Measurements from ENCODE around the gene DDB1. TPM values are rescaled to one million over a fixed set of nuclear protein-coding genes. Genes with fewer than 3 reads are reported as not detected.

DDB1 gene
- polyA plus RNA-seq, 3 donors: 54.1 to 97.2 (median 86.6) TPM

DNA sequence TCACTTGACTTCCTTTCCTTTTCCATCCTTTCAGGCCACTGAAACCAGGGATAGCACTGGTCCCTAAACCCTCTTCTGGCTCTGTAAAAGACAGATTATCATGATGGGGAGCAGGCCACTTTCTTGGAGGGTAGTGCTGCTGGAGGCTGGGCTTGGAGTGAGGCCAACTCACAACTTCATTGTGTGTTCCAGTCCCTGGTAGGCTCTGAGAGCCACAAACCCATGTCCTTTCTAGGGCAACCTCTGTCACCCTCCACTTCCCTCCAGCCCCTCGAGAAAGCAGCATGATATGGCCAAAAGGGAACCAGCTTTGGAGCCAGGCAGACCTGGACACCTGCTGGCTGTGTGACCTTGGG, 2.4 kb upstream of the DDB1 start:
- H3K79me2 ChIP-seq (ENCODE audit: insufficient read depth, low read length): peaks cover 26% of the 10 kb centered on the region
- WGBS (ENCODE audit: insufficient coverage): 0% methylated on average over 1 of the region's 1 CpG
- intact Hi-C loops (cut with micrococcal nuclease): loop anchor here in 1 of 2 donors (5.0 kb wide), 1 partner anchor 102 kb away; no protein-coding TSS in a partner anchor
- H3K27ac Mint-ChIP-seq: peak overlapping the region in 1 of 7 donors; percentile 68
- no peak overlapping the region for H3K4me3 ChIP-seq (replicated peaks in 1 of 3; ENCODE audit: low read depth in 2 of 3, low read length in 3 of 3)
- peaks cover 39% of the 10 kb centered on the region for H3K4me1 Mint-ChIP-seq
- TF ChIP-seq, protein P1, sequence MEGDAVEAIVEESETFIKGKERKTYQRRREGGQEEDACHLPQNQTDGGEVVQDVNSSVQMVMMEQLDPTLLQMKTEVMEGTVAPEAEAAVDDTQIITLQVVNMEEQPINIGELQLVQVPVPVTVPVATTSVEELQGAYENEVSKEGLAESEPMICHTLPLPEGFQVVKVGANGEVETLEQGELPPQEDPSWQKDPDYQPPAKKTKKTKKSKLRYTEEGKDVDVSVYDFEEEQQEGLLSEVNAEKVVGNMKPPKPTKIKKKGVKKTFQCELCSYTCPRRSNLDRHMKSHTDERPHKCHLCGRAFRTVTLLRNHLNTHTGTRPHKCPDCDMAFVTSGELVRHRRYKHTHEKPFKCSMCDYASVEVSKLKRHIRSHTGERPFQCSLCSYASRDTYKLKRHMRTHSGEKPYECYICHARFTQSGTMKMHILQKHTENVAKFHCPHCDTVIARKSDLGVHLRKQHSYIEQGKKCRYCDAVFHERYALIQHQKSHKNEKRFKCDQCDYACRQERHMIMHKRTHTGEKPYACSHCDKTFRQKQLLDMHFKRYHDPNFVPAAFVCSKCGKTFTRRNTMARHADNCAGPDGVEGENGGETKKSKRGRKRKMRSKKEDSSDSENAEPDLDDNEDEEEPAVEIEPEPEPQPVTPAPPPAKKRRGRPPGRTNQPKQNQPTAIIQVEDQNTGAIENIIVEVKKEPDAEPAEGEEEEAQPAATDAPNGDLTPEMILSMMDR (IDR thresholded peaks at IDR 0.05): no peak
- no peak overlapping the region for H3K4me3 Mint-ChIP-seq
- no peak overlapping the region for H3K4me2 ChIP-seq (replicated peaks; ENCODE audit: extremely low read depth, low read length, poor library complexity, severe bottlenecking)
- H3K36me3 ChIP-seq (replicated peaks in 1 of 2; ENCODE audit: control insufficient read depth in 1 of 2, insufficient read depth in 2 of 2, low read length in 2 of 2): peaks cover 3 to 4% of the 10 kb centered on the region in 2 donors
- peaks cover 0 to 2% (median 2%) of the 10 kb centered on the region in 3 donors for H3K27me3 Mint-ChIP-seq (ENCODE audit: low read depth in 3 of 3)
- no peaks in the 10 kb centered on the region for H3K27me3 ChIP-seq (ENCODE audit: control insufficient read depth in 2 of 2, insufficient read depth in 2 of 2, low read length in 2 of 2)
- no peak for DNase-seq
- peaks cover 14% of the 10 kb centered on the region for H4K20me1 ChIP-seq (ENCODE audit: insufficient read depth, low read length)
- no peak overlapping the region for H3K9ac ChIP-seq (ENCODE audit: insufficient read depth, low read length, poor library complexity, severe bottlenecking)
- no peak overlapping the region for H3K27ac ChIP-seq (ENCODE audit: low read depth in 1 of 2, low read length in 2 of 2)
- no peaks in the 10 kb centered on the region for H3K9me3 ChIP-seq (replicated peaks in 1 of 2; ENCODE audit: control insufficient read depth in 1 of 2, insufficient read depth in 1 of 2, low read length in 2 of 2)
- no peaks in the 10 kb centered on the region for H3K9me3 Mint-ChIP-seq
- H3K4me1 ChIP-seq (ENCODE audit: control insufficient read depth in 1 of 2, insufficient read depth in 2 of 2, low read length in 2 of 2): peaks cover 28 to 37% of the 10 kb centered on the region in 2 donors
- peaks cover 16 to 22% of the 10 kb centered on the region in 2 donors for H3K36me3 Mint-ChIP-seq
- no peak overlapping the region for H2AFZ ChIP-seq (ENCODE audit: insufficient read depth, low read depth, low read length, poor library complexity, severe bottlenecking)

GRCh38 chr11:61334434-61335354, 1.8 kb upstream of the DDB1 start:
- Histone ChIP-seq H3K9ac (ENCODE audit: insufficient read depth, low read length, poor library complexity, severe bottlenecking) (no peak overlapping the region), H3K9me3 (replicated peaks in 1 of 2; ENCODE audit: control insufficient read depth in 1 of 2, insufficient read depth in 1 of 2, low read length in 2 of 2) (no peaks in the 10 kb centered on the region), H3K36me3 (replicated peaks in 1 of 2; ENCODE audit: control insufficient read depth in 1 of 2, insufficient read depth in 2 of 2, low read length in 2 of 2) (peaks cover 6 to 11% of the 10 kb centered on the region in 2 donors), H3K27me3 (ENCODE audit: control insufficient read depth in 2 of 2, insufficient read depth in 2 of 2, low read length in 2 of 2) (no peaks in the 10 kb centered on the region), H3K4me3 (replicated peaks in 1 of 3; ENCODE audit: low read depth in 2 of 3, low read length in 3 of 3) (no peak overlapping the region), H3K27ac (ENCODE audit: low read depth in 1 of 2, low read length in 2 of 2) (no peak overlapping the region), H3K79me2 (ENCODE audit: insufficient read depth, low read length) (peaks cover 33% of the 10 kb centered on the region), H3K4me2 (replicated peaks; ENCODE audit: extremely low read depth, low read length, poor library complexity, severe bottlenecking) (no peak overlapping the region), H3K4me1 (ENCODE audit: control insufficient read depth in 1 of 2, insufficient read depth in 2 of 2, low read length in 2 of 2) (peaks cover 28 to 37% of the 10 kb centered on the region in 2 donors), H4K20me1 (ENCODE audit: insufficient read depth, low read length) (peaks cover 20% of the 10 kb centered on the region), H2AFZ (ENCODE audit: insufficient read depth, low read depth, low read length, poor library complexity, severe bottlenecking) (no peak overlapping the region)
- Mint-ChIP-seq H3K4me3 (peak overlapping the region in 1 of 2 donors; percentile 31), H3K4me1 (peaks cover 39% of the 10 kb centered on the region), H3K27me3 (ENCODE audit: low read depth in 3 of 3) (peaks cover 0 to 2% (median 2%) of the 10 kb centered on the region in 3 donors), H3K9me3 (no peaks in the 10 kb centered on the region), H3K36me3 (peaks cover 22 to 27% of the 10 kb centered on the region in 2 donors), H3K27ac (peak overlapping the region in 3 of 7 donors; percentile 21 to 54 (median 49))
- no peak for DNase-seq
- intact Hi-C loops (cut with micrococcal nuclease): loop anchor here in 1 of 2 donors (5.0 kb wide), 1 partner anchor 103 kb away; no protein-coding TSS in a partner anchor
- 92% methylated on average over 15 of the region's 16 CpGs for WGBS (ENCODE audit: insufficient coverage)
- TF ChIP-seq, protein P1 (IDR thresholded peaks at IDR 0.05): no peak

Measured in CD14-positive monocyte (primary cell).